K562 (cell line): Measurements from ENCODE around the gene ZER1. TPM values are rescaled to one million over a fixed set of nuclear protein-coding genes. Genes with fewer than 3 reads are reported as not detected.

Source experiments
- ATAC-seq: fragments of 200-7000 bp; cut with Tn5 transposase; 3 replicates; pipeline ENCODE4 v1.9.1; 2020; ENCODE audit warnings: moderate library complexity
- BruUV-seq: library from RNA; stranded (reverse); fragments of 400-500 nt; replicated peaks from 2 replicates; lab custom pipeline; 2021; lab: Mats Ljungman, UMichigan
- CTCF ChIA-PET: fragments of 300-600 bp; formaldehyde crosslinking; extraction: SDS; loops from one replicate; lab custom pipeline; 2021; ENCODE audit warnings: low intra/inter-chr PET ratio; lab: Yijun Ruan, JAX
- POLR2A ChIA-PET: fragments of 300-600, 350-650 bp; sonication (Branson Sonifier 250); formaldehyde crosslinking; extraction: SDS; loops from one replicate; lab custom pipeline; 2021; ENCODE audit warnings: antibody characterized with exemption, inconsistent platforms; lab: Yijun Ruan, JAX
- DNase-seq, 4 experiments: peaks; one replicate each; pipeline versions ENCODE4 v3.0.0 to v3.0.0-alpha.2; 2011 to 2018; ENCODE audit warnings: low spot score in 3 of 4, mixed read lengths in 3 of 4; ENCODE audit errors: extremely low read depth in 1 of 4
- FAIRE-seq: peaks from 2 replicates; lab custom pipeline; 2011; peaks lifted over from hg19 to GRCh38; lab: Jason Lieb, UNC
- H2AFZ ChIP-seq: 2 replicates; pipeline ENCODE4 v1.6.0; 2011; ENCODE audit warnings: low read depth, low read length, control low read depth, inconsistent platforms
- H3K27ac ChIP-seq: fragments of 200-600 bp; 3 replicates; pipeline ENCODE4 v1.8.0; 2011; ENCODE audit warnings: low read depth, mild to moderate bottlenecking, control low read depth, inconsistent platforms, low read length, moderate library complexity, mixed read lengths; ENCODE audit errors: extremely low read depth
- H3K27me3 ChIP-seq, 2 experiments: fragments of 300-600 bp in 1 of 2; 2 replicates in 1 of 2; 3 replicates in 1 of 2; pipeline versions ENCODE4 v1.6.0 to v1.8.0; 2011; ENCODE audit warnings: inconsistent platforms in 2 of 2, low read length in 2 of 2, mild to moderate bottlenecking in 1 of 2, mixed read lengths in 1 of 2, moderate library complexity in 1 of 2; ENCODE audit not compliant: control insufficient read depth in 2 of 2, insufficient read depth in 2 of 2
- H3K36me3 ChIP-seq: fragments of 300-600 bp; 3 replicates; pipeline ENCODE4 v1.8.0; 2011; ENCODE audit warnings: mild to moderate bottlenecking, low read length, inconsistent platforms; ENCODE audit not compliant: control insufficient read depth, insufficient read depth
- H3K4me1 ChIP-seq, 2 experiments: fragments of 200-600 bp in 1 of 2; replicated peaks in 1 of 2; 2 replicates in 1 of 2; 3 replicates in 1 of 2; pipeline versions ENCODE4 v1.5.1 to v1.8.0; 2011; ENCODE audit warnings: inconsistent platforms in 2 of 2, low read length in 2 of 2, mild to moderate bottlenecking in 1 of 2, mixed read lengths in 1 of 2, moderate library complexity in 1 of 2; ENCODE audit not compliant: control insufficient read depth in 2 of 2, insufficient read depth in 2 of 2
- H3K4me2 ChIP-seq: 2 replicates; pipeline ENCODE4 v1.6.1; 2011; ENCODE audit warnings: low read length, control low read depth, inconsistent platforms, mixed read lengths; ENCODE audit not compliant: insufficient read depth
- H3K4me3 ChIP-seq: fragments of 200-600 bp; sonication (generic), shearing (Covaris generic); 2 replicates; pipeline ENCODE4 v1.5.1; 2016; ENCODE audit warnings: control low read depth, inconsistent platforms
- H3K79me2 ChIP-seq: fragments of 200-600 bp; 3 replicates; pipeline ENCODE4 v1.8.0; 2011; ENCODE audit warnings: low read length, inconsistent platforms; ENCODE audit not compliant: control insufficient read depth, insufficient read depth
- H3K9ac ChIP-seq, 2 experiments: 2 replicates each; pipeline versions ENCODE4 v1.6.0 to v1.6.1; 2011; ENCODE audit warnings: low read depth in 2 of 2, low read length in 2 of 2, control low read depth in 1 of 2, inconsistent platforms in 1 of 2, mild to moderate bottlenecking in 1 of 2, mixed read lengths in 1 of 2; ENCODE audit not compliant: insufficient read depth in 1 of 2
- H3K9me1 ChIP-seq: one replicate; pipeline ENCODE4 v1.6.0; 2011; ENCODE audit warnings: inconsistent platforms, mild to moderate bottlenecking, low read length, moderate library complexity; ENCODE audit not compliant: control insufficient read depth, insufficient read depth
- H3K9me3 ChIP-seq: replicated peaks from 2 replicates; pipeline ENCODE4 v1.5.1; 2011; ENCODE audit warnings: low read depth, low read length, inconsistent platforms; ENCODE audit not compliant: control insufficient read depth, insufficient read depth
- H4K20me1 ChIP-seq: replicated peaks from 2 replicates; pipeline ENCODE4 v1.6.1; 2011; ENCODE audit warnings: low read length, inconsistent platforms, mixed read lengths; ENCODE audit not compliant: control insufficient read depth, insufficient read depth
- BRCA1 ChIP-seq, 2 experiments: fragments of 450-650 bp in 1 of 2; sonication (generic) in 1 of 2; formaldehyde crosslinking in 1 of 2; IDR thresholded peaks; 2 replicates each; pipeline versions ENCODE4 v1.5.0 to v1.6.1; 2017 to 2020; ENCODE audit warnings: mild to moderate bottlenecking in 1 of 2, missing genetic modification reagents in 1 of 2
- CEBPB ChIP-seq: fragments of 450-650 bp; IDR thresholded peaks from 2 replicates; pipeline ENCODE4 v1.6.1; 2016; ENCODE audit warnings: missing genetic modification characterization, missing compliant biosample characterization
- MAZ ChIP-seq, 2 experiments: fragments of 450-650 bp in 1 of 2; sonication (generic) in 1 of 2; formaldehyde crosslinking; IDR thresholded peaks in 1 of 2; conservative IDR thresholded peaks in 1 of 2; 2 replicates each; pipeline versions ENCODE4 v1.4.0 to v1.5.0; 2020; ENCODE audit warnings: mild to moderate bottlenecking in 1 of 2, missing genetic modification reagents in 1 of 2
- MCM3 ChIP-seq: fragments of 450-650 bp; IDR thresholded peaks from 2 replicates; pipeline ENCODE4 v1.6.1; 2016
- NFE2L1 ChIP-seq: fragments of 450-650 bp; IDR thresholded peaks from 2 replicates; pipeline ENCODE4 v1.6.1; 2016; ENCODE audit warnings: missing genetic modification characterization, low read depth, mild to moderate bottlenecking, missing compliant biosample characterization, moderate library complexity, borderline replicate concordance
- NONO ChIP-seq, 2 experiments: fragments of 200-400 bp in 1 of 2; fragments of 450-650 bp in 1 of 2; formaldehyde crosslinking in 1 of 2; IDR thresholded peaks; 2 replicates each; pipeline ENCODE4 v1.6.1; 2017; ENCODE audit warnings: low read depth in 2 of 2, mild to moderate bottlenecking in 2 of 2, moderate library complexity in 2 of 2, low read length in 1 of 2
- POLR2G ChIP-seq: fragments of 200-400 bp; formaldehyde crosslinking; IDR thresholded peaks from 2 replicates; pipeline ENCODE4 v1.6.1; 2017; ENCODE audit warnings: low read depth, mild to moderate bottlenecking, antibody characterized with exemption, low read length, moderate library complexity
- RCOR1 ChIP-seq, 2 experiments: IDR thresholded peaks; 2 replicates each; pipeline ENCODE4 v1.6.1; 2012; ENCODE audit warnings: low read depth in 2 of 2, low read length in 2 of 2, borderline replicate concordance in 1 of 2, improper control_type of control experiment in 1 of 2
- SRSF9 ChIP-seq: fragments of 200-400 bp; formaldehyde crosslinking; IDR thresholded peaks from 2 replicates; pipeline ENCODE4 v1.6.1; 2017; ENCODE audit warnings: low read depth, low read length, borderline replicate concordance
- ZNF121 ChIP-seq: sonication (generic); formaldehyde crosslinking; conservative IDR thresholded peaks from 2 replicates; pipeline ENCODE4 v1.8.0; 2022; ENCODE audit warnings: missing genetic modification reagents
- ZNF699 ChIP-seq: fragments of 250-450 bp; sonication (Bioruptor Pico); IDR thresholded peaks from 2 replicates; pipeline ENCODE4 v1.8.0; 2021; ENCODE audit warnings: mild to moderate bottlenecking, moderate library complexity; ENCODE audit not compliant: insufficient replicate concordance
- WGBS: fragments of 100-300 bp; shearing (Covaris generic); methylation state at CpG from one replicate; pipeline ENCODE4 v1.1.6; 2016; ENCODE audit warnings: low coverage, mixed read lengths; ENCODE audit not compliant: insufficient coverage; ENCODE audit errors: missing lambda C conversion rate; 5-methylcytosine and 5-hydroxymethylcytosine counted together
- in situ Hi-C: fragments of 300-500 bp; cut with MboI; formaldehyde crosslinking; loops from 4 replicates; pipeline ENCODE4 v1.15.0; 2018; ENCODE audit warnings: inconsistent platforms, mixed read lengths
- intact Hi-C: fragments of 100-400 bp; cut with micrococcal nuclease; formaldehyde crosslinking; loops from 2 replicates; pipeline ENCODE4 v1.14.2; 2022
- polyA plus RNA-seq, 8 experiments: library from polyadenylated mRNA; depleted of rRNA in 4 of 8; stranded (reverse) in 5 of 8; unstranded in 3 of 8; fragments of >200 nt; fragmentation: Nextera tagmentation in 2 of 8; fragmentation: Illumina TruSeq in 1 of 8; extraction: Ambion mirVana in 2 of 8; extraction: Trizol in 1 of 8; gene quantifications; 2 replicates each; pipeline versions ENCODE4 v1.2.1 to v1.2.3, GENCODE V29; 2011 to 2014; ENCODE audit warnings: inconsistent platforms in 1 of 8, missing spikeins in 1 of 8
- total RNA-seq, 7 experiments: library from RNA; depleted of rRNA in 6 of 7; stranded (reverse); fragments of >200 nt in 6 of 7; fragmentation: Illumina TruSeq in 2 of 7; extraction: Trizol in 2 of 7; gene quantifications; 2 replicates each; pipeline versions ENCODE4 v1.2.1 to v1.2.3, GENCODE V29; 2011 to 2021; ENCODE audit warnings: low replicate concordance in 1 of 7

Gene ZER1
- total and polyA plus RNA-seq, 9 of the 15 experiments (the other 6 are each of a cell fraction or from before 2014, with no cell fraction given), result 0.07 to 10.7 (median 6.2) TPM

GRCh38 chr9:128807827-128808226, 36.1 kb upstream of the ZER1 start:
- CTCF ChIA-PET, result no interaction called here
- H3K9ac ChIP-seq, result peak overlapping the region in 1 of 2 experiments; percentile 26; a peak in 1 of 4 replicates
- intact Hi-C loops, result no loop called here
- H3K4me3 ChIP-seq, result no peak overlapping the region
- no TSS peak for BruUV-seq
- H3K36me3 ChIP-seq, result peaks cover 58% of the 10 kb centered on the region; the same call in 2 of the 3 replicates
- no peak for ATAC-seq
- TF ChIP-seq ZNF121 (CRISPR knock-in tag) (no peak), RCOR1 (IDR thresholded peaks at IDR 0.05; ENCODE audit: borderline replicate concordance in 1 of 2, low read depth in 2 of 2, low read length in 2 of 2) (no peak), ZNF699 (no peak), NFE2L1 (no peak), CEBPB (tag) (no peak)
- in situ Hi-C loops, result no loop called here
- H3K4me1 ChIP-seq, result peaks cover 0 to 3% of the 10 kb centered on the region in 2 experiments; a peak in 3 of 5 replicates
- H3K27me3 ChIP-seq, result no peaks in the 10 kb centered on the region
- no peaks in the 10 kb centered on the region for H4K20me1 ChIP-seq
- no peaks in the 10 kb centered on the region for H3K9me1 ChIP-seq
- FAIRE-seq, result no peak
- H3K79me2 ChIP-seq, result no peaks in the 10 kb centered on the region
- 87% methylated on average over 12 of the region's 14 CpGs for WGBS
- no peak overlapping the region for H3K27ac ChIP-seq
- H3K4me2 ChIP-seq, result no peak overlapping the region
- no peak overlapping the region for H2AFZ ChIP-seq
- no peak for DNase-seq
- POLR2A ChIA-PET, result interaction anchor here (0.7 to 2.3 kb wide), 4 partner anchors 12 to 609 kb away, joined by 3 to 12 read pairs (median 3); no protein-coding TSS in a partner anchor
- no peaks in the 10 kb centered on the region for H3K9me3 ChIP-seq

- H3K4me3 ChIP-seq, result no peak overlapping the region
- in situ Hi-C loops, result no loop called here
- no peak for DNase-seq
- H3K79me2 ChIP-seq, result no peaks in the 10 kb centered on the region
- H3K4me2 ChIP-seq, result no peak overlapping the region
- H3K27me3 ChIP-seq, result no peaks in the 10 kb centered on the region
- H3K36me3 ChIP-seq, result peaks cover 72% of the 10 kb centered on the region
- H3K27ac ChIP-seq, result no peak overlapping the region
- H4K20me1 ChIP-seq, result no peaks in the 10 kb centered on the region
- no TSS peak for BruUV-seq
- H3K9me3 ChIP-seq, result no peaks in the 10 kb centered on the region
- no peaks in the 10 kb centered on the region for H3K9me1 ChIP-seq
- H3K4me1 ChIP-seq, result peaks cover 0 to 3% of the 10 kb centered on the region in 2 experiments; a peak in 3 of 5 replicates
- intact Hi-C loops, result no loop called here
- 93% methylated on average over 14 of the region's 14 CpGs for WGBS
- peak overlapping the region in 1 of 2 experiments; percentile 71; a peak in 2 of 4 replicates for H3K9ac ChIP-seq
- no peak for ATAC-seq
- ChIA-PET POLR2A (interaction anchor here (0.6 to 2.4 kb wide), 5 partner anchors 10 to 365 kb away, joined by 3 to 9 read pairs (median 4); partner anchors contain the start of gene ENDOG), CTCF (no interaction called here)
- no peak overlapping the region for H2AFZ ChIP-seq
- no peak for FAIRE-seq
- no peak for TF ChIP-seq BRCA1 (IDR thresholded peaks at IDR 0.05)
- no peak for TF ChIP-seq BRCA1 (CRISPR knock-in tag; IDR thresholded peaks at IDR 0.05)
- TF ChIP-seq SRSF9, result no peak
- no peak for TF ChIP-seq NONO (IDR thresholded peaks at IDR 0.05; ENCODE audit: low read depth in 2 of 2, low read length in 1 of 2)
- TF ChIP-seq POLR2G, result 0 out of 2 replicates have a peak, but pooled peaks have one; percentile 30
- TF ChIP-seq MAZ (CRISPR knock-in tag; conservative IDR thresholded peaks at IDR 0.05 in 1 of 2, IDR thresholded peaks at IDR 0.05 in 1 of 2), result no peak
- TF ChIP-seq MCM3, result no peak
These were observed 33.9 kb upstream of the ZER1 start for GRCh38 chr9:128805661-128806060.
